Lung (tissue), 12 donors: Measurements from ENCODE around the gene TMEM89. TPM values are rescaled to one million over a fixed set of nuclear protein-coding genes. Genes with fewer than 3 reads are reported as not detected.

ENCODE experiments used
- ATAC-seq: fragments of 200-7000 bp; cut with Tn5 transposase; one replicate; pipeline ENCODE4 v1.9.1; 2020; ENCODE audit warnings: moderate number of reproducible peaks; ENCODE audit not compliant: insufficient read depth, low FRiP score
- DNase-seq, 3 donors: peaks; one replicate each; pipeline ENCODE4 v3.0.0-alpha.2; 2013 to 2017
- H3K27ac ChIP-seq, 2 donors: one replicate each; pipeline ENCODE4 v1.5.1; 2013; ENCODE audit warnings: mild to moderate bottlenecking in 2 of 2, moderate library complexity in 2 of 2, control low read depth in 1 of 2, inconsistent platforms in 1 of 2, low read depth in 1 of 2, low read length in 1 of 2
- H3K27me3 ChIP-seq, 3 donors: one replicate each; pipeline ENCODE4 v1.5.1; 2013; ENCODE audit warnings: low read length in 2 of 3; ENCODE audit not compliant: control insufficient read depth in 3 of 3, insufficient read depth in 3 of 3
- H3K36me3 ChIP-seq, 4 donors: one replicate each; pipeline ENCODE4 v1.5.1; 2013; ENCODE audit warnings: low read length in 4 of 4, mild to moderate bottlenecking in 1 of 4, moderate library complexity in 1 of 4; ENCODE audit not compliant: control insufficient read depth in 4 of 4, insufficient read depth in 4 of 4
- H3K4me1 ChIP-seq, 5 donors: one replicate each; pipeline ENCODE4 v1.5.1; 2013; ENCODE audit warnings: low read length in 5 of 5, mild to moderate bottlenecking in 2 of 5, moderate library complexity in 1 of 5; ENCODE audit not compliant: control insufficient read depth in 5 of 5, insufficient read depth in 5 of 5
- H3K4me3 ChIP-seq: one replicate; pipeline ENCODE4 v1.5.1; 2013; ENCODE audit warnings: mild to moderate bottlenecking, control low read depth, moderate library complexity
- H3K9ac ChIP-seq, 2 donors: one replicate each; pipeline ENCODE4 v1.5.1; 2013; ENCODE audit warnings: low read length in 2 of 2, control low read depth in 1 of 2; ENCODE audit not compliant: insufficient read depth in 1 of 2
- H3K9me3 ChIP-seq, 4 donors: one replicate each; pipeline ENCODE4 v1.5.1; 2013; ENCODE audit warnings: low read length in 3 of 4, mild to moderate bottlenecking in 1 of 4, moderate library complexity in 1 of 4; ENCODE audit not compliant: control insufficient read depth in 4 of 4, insufficient read depth in 3 of 4
- WGBS, 2 donors: extraction: QIAGEN DNeasy Blood & Tissue Kit; methylation state at CpG; one replicate each; pipeline ENCODE4 v1.1.7; 2013; 5-methylcytosine and 5-hydroxymethylcytosine counted together
- polyA plus RNA-seq, 2 donors: library from polyadenylated mRNA; stranded (reverse); fragments of 200-250 nt; gene quantifications; one replicate each; pipeline ENCODE4 v1.2.1, GENCODE V29; 2013
- total RNA-seq, 2 donors: library from RNA; depleted of rRNA in 1 of 2; stranded (reverse); fragments of >200 nt in 1 of 2; gene quantifications; one replicate each; pipeline ENCODE4 v1.2.1, GENCODE V29; 2014 to 2021
- TF ChIP-seq, protein P1 (sequence below): IDR thresholded peaks from 2 replicates; pipeline ENCODE4 v1.5.1; 2012; ENCODE audit warnings: mild to moderate bottlenecking; ENCODE audit errors: control extremely low read depth, extremely low read depth
- donor health status: control.
- donor health status: control.
- donor health status: Bipolar disorder and iron deficiency.
- donor health status: healthy.
- donor health status: DM: yes; HTN: yes; CAD: no.

TMEM89 gene
- total and polyA plus RNA-seq, 4 donors: 0.22 TPM; not detected in 3

DNA sequence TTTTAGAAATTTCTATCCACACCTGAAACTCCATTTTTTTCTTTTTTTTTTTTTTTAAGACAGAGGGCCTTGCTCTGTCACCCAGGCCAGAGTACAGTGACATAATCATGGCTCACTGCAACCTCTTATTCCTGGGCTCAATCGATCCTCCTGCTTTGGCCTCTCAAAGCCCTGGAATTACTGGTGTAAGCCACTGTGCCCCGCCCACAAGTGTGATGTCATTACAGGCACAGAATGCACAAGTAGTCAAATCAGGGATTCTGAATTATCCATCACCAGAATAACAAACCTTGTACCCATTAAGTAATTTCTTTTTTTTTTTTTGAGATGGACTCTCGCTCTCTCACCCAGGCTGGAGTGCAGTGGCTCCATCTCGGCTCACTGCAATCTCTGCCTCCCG, 14.1 kb downstream of the TMEM89 start:
- Histone ChIP-seq H3K36me3 (peaks cover 21 to 35% (median 33%) of the 10 kb centered on the region in 4 donors), H3K4me3 (no peak overlapping the region), H3K9ac (no peak overlapping the region), H3K4me1 (peaks cover 0 to 17% (median 3%) of the 10 kb centered on the region in 5 donors), H3K9me3 (peaks cover 0 to 2% (median 0%) of the 10 kb centered on the region in 4 donors), H3K27me3 (no peaks in the 10 kb centered on the region), H3K27ac (no peak overlapping the region)
- WGBS, 2 donors: 94 to 95% methylated on average over 5 of the region's 5 CpGs
- ATAC-seq (no peak), DNase-seq (no peak)
- TF ChIP-seq, protein P1, sequence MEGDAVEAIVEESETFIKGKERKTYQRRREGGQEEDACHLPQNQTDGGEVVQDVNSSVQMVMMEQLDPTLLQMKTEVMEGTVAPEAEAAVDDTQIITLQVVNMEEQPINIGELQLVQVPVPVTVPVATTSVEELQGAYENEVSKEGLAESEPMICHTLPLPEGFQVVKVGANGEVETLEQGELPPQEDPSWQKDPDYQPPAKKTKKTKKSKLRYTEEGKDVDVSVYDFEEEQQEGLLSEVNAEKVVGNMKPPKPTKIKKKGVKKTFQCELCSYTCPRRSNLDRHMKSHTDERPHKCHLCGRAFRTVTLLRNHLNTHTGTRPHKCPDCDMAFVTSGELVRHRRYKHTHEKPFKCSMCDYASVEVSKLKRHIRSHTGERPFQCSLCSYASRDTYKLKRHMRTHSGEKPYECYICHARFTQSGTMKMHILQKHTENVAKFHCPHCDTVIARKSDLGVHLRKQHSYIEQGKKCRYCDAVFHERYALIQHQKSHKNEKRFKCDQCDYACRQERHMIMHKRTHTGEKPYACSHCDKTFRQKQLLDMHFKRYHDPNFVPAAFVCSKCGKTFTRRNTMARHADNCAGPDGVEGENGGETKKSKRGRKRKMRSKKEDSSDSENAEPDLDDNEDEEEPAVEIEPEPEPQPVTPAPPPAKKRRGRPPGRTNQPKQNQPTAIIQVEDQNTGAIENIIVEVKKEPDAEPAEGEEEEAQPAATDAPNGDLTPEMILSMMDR: no peak

DNA sequence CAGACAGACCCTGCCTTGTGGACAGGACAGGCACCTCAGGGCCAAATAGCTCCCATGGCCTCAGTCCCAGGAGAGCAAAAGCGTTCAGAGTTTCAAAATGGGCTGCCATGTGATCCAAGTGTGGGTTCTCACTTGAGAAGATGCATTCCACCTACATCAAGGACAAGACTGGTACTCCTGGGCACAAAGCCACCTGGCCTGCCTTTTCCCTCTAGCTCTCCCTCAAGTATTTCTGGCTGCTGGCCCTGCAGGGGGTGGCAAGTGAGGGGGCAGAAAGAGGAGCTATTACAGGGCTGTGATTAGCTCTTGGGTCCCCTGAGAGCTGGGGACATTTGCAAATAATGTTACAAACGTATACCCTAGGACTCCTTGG, 20.0 kb downstream of the TMEM89 start:
- Histone ChIP-seq H3K9me3 (no peaks in the 10 kb centered on the region), H3K36me3 (peaks cover 27 to 81% (median 60%) of the 10 kb centered on the region in 4 donors), H3K4me1 (peaks cover 0 to 17% (median 3%) of the 10 kb centered on the region in 5 donors), H3K9ac (no peak overlapping the region), H3K27ac (peak overlapping the region in 1 of 2 donors; percentile 56), H3K27me3 (no peaks in the 10 kb centered on the region), H3K4me3 (no peak overlapping the region)
- 74 to 81% methylated on average over 2 of the region's 2 CpGs for WGBS, 2 donors
- ATAC-seq (no peak), DNase-seq (no peak)
- TF ChIP-seq, protein P1: no peak

DNA sequence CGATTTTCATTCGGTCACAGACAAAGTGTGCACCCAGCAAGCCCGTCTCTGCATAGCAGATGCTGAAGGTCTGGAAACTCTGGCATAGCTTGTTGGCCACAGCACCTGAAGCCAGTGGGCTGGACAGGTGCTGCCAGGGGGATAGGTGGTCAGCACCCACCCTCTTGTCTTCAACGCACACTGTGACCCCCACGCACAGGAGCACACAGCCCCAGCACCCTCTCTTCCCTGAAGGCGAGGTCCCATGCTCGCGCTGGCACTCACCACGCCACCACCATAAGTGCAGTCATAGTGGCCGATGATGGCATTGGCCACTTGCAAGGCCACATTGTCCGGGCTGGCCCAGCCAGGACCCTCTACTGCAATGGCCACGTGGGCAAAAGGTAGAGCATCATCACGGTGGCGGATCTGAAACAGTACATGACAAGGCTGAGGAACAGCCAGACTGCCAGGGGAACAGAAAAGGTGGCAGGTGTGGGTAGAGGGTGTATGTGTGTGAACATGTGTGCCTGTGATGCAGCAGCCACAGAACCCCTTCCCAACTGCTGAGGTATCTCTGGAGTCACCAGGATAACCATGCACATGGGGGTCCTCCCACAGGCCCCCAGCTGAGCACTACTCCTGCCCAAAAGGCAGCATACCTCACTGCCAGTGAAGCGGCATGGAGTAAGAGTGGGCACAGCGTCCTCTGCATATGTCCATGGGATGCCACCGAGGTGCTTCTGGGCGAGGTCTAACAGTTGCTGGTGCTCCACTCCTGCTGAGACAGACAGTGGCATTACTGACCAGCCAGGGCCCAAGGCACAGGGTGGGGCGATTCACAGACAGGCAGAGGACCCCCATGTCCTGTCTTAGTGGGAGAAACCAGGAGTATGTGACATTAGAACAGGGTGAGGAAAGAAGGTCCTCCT, 20.6 kb downstream of the TMEM89 start:
- H3K9me3 ChIP-seq: no peaks in the 10 kb centered on the region
- DNase-seq (no peak), ATAC-seq (no peak)
- peaks cover 2 to 18% (median 3%) of the 10 kb centered on the region in 5 donors for H3K4me1 ChIP-seq
- TF ChIP-seq, protein P1: no peak
- H3K4me3 ChIP-seq: no peak overlapping the region
- H3K27me3 ChIP-seq: peaks cover 0 to 1% (median 0%) of the 10 kb centered on the region in 3 donors
- no peak overlapping the region for H3K9ac ChIP-seq
- H3K36me3 ChIP-seq: peaks cover 27 to 81% (median 56%) of the 10 kb centered on the region in 4 donors
- peak overlapping the region in 1 of 2 donors; percentile 56 for H3K27ac ChIP-seq
- 95 to 97% methylated on average over 19 of the region's 19 CpGs for WGBS, 2 donors
